Effector memory CD4-positive, alpha-beta T cell (primary cell): ENCODE measurements around the gene LRRC37B.
"Not testable (repeated sequence)": the region's sequence is repeated elsewhere in the genome, so short reads cannot be mapped to it uniquely, and the experiment has no call there.

Experiments used
- DNase-seq, 3 donors: peaks; one replicate each; pipeline ENCODE4 v3.0.0-alpha.2; 2020
- H3K27ac ChIP-seq: 2 replicates; pipeline ENCODE4 v1.7.0; 2013; ENCODE audit warnings: mild to moderate bottlenecking, low read length, moderate library complexity; ENCODE audit not compliant: insufficient read depth, poor library complexity, severe bottlenecking
- H3K27me3 ChIP-seq: replicated peaks from 2 replicates; pipeline ENCODE4 v1.7.0; 2013; ENCODE audit warnings: mild to moderate bottlenecking, low read length; ENCODE audit not compliant: insufficient read depth, control insufficient read depth, poor library complexity, severe bottlenecking
- H3K36me3 ChIP-seq: 2 replicates; pipeline ENCODE4 v1.7.0; 2013; ENCODE audit warnings: mild to moderate bottlenecking, low read length, moderate library complexity; ENCODE audit not compliant: control insufficient read depth, insufficient read depth
- H3K4me1 ChIP-seq: 2 replicates; pipeline ENCODE4 v1.7.0; 2013; ENCODE audit warnings: low read length, mild to moderate bottlenecking; ENCODE audit not compliant: control insufficient read depth, insufficient read depth, poor library complexity, severe bottlenecking
- H3K4me3 ChIP-seq: 2 replicates; pipeline ENCODE4 v1.7.0; 2013; ENCODE audit warnings: low read length, low read depth, mild to moderate bottlenecking; ENCODE audit not compliant: insufficient read depth, poor library complexity, severe bottlenecking
- H3K9me3 ChIP-seq: 2 replicates; pipeline ENCODE4 v1.7.0; 2013; ENCODE audit warnings: mild to moderate bottlenecking, low read length, moderate library complexity; ENCODE audit not compliant: control insufficient read depth

Gene LRRC37B

GRCh38 chr17:32084942-32085829 lies 78.0 kb downstream of the LRRC37B start:
- not testable (repeated sequence) for H3K27ac ChIP-seq, H3K9me3 ChIP-seq, DNase-seq, H3K4me1 ChIP-seq, H3K36me3 ChIP-seq, H3K4me3 ChIP-seq, H3K27me3 ChIP-seq

DNA sequence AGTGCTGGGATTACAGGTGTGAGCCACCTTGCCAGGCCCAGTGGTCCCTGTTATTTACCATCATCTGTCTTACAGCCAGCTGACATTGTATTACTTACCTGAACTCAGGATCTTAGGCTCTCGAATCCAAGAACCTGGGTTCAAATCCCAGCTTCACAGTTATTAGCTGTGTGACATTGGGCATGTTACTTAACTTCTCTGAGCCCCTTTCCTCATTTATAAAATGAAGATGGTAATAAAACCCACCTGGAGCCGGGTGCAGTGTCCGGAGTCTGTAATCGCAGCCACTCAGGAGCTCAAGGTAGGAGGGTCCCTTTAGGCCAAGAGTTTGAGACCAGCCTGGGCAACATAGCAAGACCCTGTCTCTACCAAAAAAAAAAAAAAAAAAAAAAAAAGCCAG lies 79.7 kb downstream of the LRRC37B start:
- H3K4me3 ChIP-seq, H3K36me3 ChIP-seq, DNase-seq, H3K27me3 ChIP-seq, H3K9me3 ChIP-seq, H3K27ac ChIP-seq, H3K4me1 ChIP-seq: not testable (repeated sequence)

GRCh38 chr17:32092062-32092461 lies 84.9 kb downstream of the LRRC37B start:
- not testable (repeated sequence) for H3K9me3 ChIP-seq, H3K36me3 ChIP-seq, H3K27me3 ChIP-seq, H3K4me1 ChIP-seq, H3K4me3 ChIP-seq, DNase-seq, H3K27ac ChIP-seq

DNA sequence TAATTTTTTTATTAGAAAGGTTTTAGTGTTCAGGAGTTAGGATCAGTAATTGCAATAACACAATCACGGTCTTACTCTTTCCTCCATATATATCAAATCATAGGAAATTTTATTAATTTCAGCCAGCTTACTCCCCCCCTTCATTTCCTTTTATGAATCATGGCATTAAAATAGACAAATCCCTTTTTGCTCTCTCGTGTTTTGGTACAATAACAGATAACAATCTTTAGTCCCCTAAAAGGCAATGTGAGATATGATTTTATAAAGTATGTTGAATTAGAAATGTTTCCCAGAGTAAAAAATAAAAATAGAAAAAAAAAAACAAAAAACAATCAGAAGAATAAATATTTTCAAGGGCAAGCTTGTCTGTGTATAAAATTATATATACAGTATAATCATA lies 92.5 kb downstream of the LRRC37B start:
- Histone ChIP-seq H3K4me3 (no peak overlapping the region), H3K36me3 (no peaks in the 10 kb centered on the region), H3K27ac (no peak overlapping the region), H3K4me1 (no peaks in the 10 kb centered on the region), H3K27me3 (no peaks in the 10 kb centered on the region), H3K9me3 (no peaks in the 10 kb centered on the region)
- DNase-seq: no peak

DNA sequence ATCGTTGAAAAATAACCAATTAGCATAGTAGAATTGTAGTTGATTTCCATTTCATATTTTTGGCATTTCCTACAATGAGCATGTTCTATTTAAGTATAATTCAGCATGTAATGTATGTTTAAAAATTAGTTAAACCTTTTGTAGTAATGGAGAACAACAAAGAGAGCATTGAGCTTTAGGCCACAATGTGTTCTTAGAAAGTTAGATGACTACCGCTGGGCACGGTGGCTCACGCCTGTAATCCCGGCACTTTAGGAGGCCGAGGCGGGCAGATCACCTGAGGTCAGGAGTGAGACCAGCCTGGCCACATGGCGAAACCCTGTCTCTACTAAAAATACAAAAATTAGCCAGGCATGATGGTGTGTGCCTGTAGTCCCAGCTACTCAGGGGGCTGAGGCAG lies 93.1 kb downstream of the LRRC37B start:
- not testable (repeated sequence) for H3K27ac ChIP-seq, DNase-seq, H3K27me3 ChIP-seq

GRCh38 chr17:32100971-32101631 lies 93.9 kb downstream of the LRRC37B start:
- Histone ChIP-seq H3K4me1 (no peaks in the 10 kb centered on the region), H3K36me3 (no peaks in the 10 kb centered on the region), H3K27ac (no peak overlapping the region), H3K4me3 (no peak overlapping the region), H3K9me3 (no peaks in the 10 kb centered on the region), H3K27me3 (no peaks in the 10 kb centered on the region)
- no peak for DNase-seq

More for the DNA sequence above, 93.1 kb downstream of the LRRC37B start:
- H3K4me1 ChIP-seq, H3K9me3 ChIP-seq, H3K36me3 ChIP-seq, H3K4me3 ChIP-seq: not testable (repeated sequence)

DNA sequence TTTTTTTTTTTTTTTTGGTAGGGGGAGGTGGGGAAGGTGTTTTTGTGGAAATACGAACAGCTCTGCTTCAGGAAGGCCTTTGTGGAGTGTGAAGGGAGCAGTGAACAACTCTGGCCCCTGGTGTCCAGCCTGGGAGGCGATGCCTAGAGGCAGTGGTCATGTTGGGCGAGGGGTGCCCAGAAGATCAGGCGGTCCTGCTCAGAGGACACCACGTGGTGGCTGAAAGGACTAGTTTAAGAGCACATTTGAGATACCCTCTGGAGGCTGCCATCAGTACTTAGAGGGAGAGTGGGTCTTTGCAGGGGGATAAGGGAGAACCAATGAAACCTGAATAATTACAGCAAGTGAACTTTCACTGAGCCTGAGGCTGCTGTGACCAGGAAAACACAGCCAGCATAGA lies 95.0 kb downstream of the LRRC37B start:
- DNase-seq: no peak
- Histone ChIP-seq H3K36me3 (no peaks in the 10 kb centered on the region), H3K4me1 (no peaks in the 10 kb centered on the region), H3K27me3 (no peaks in the 10 kb centered on the region), H3K9me3 (no peaks in the 10 kb centered on the region), H3K4me3 (no peak overlapping the region), H3K27ac (no peak overlapping the region)

DNA sequence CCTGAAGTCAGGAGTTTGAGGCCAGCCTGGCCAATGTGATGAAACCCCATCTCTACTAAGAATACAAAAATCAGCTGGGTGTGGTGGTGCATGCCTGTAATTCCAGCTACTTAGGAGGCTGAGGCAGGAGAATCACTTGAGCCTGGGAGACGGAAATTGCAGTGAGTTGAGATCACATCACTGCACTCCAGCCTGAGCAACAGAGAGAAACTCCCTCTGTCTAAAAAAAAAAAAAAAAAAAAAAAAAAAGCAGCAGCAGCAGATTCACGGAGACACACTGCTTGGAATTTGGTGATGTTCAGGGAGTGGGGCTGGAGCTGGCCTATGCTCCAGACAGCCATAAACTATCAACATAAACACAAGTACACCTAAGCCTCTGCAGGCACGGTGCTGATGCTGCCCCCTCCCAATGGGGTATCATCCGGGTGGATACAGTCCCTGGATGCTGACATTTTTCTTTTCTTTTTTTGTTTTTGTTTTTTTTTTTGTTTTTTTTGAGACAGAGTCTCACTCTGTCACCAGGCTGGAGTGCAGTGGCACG lies 95.5 kb downstream of the LRRC37B start:
- Histone ChIP-seq H3K27ac (no peak overlapping the region), H3K4me3 (no peak overlapping the region), H3K4me1 (no peaks in the 10 kb centered on the region), H3K9me3 (no peaks in the 10 kb centered on the region), H3K27me3 (no peaks in the 10 kb centered on the region), H3K36me3 (no peaks in the 10 kb centered on the region)
- no peak for DNase-seq
